NCI-H2029 (cell line): ENCODE data around the gene USP9X.
A peak's percentile ranks its signal among the peaks of the same experiment; 100 is the strongest.
"Not testable (repeated sequence)": the region's sequence is repeated elsewhere in the genome, so short reads cannot be mapped to it uniquely, and the experiment has no call there.

Experiments
- DNase-seq: peaks from one replicate; lab custom pipeline; 2025; lab: John Stamatoyannopoulos, UW

Gene USP9X

DNA sequence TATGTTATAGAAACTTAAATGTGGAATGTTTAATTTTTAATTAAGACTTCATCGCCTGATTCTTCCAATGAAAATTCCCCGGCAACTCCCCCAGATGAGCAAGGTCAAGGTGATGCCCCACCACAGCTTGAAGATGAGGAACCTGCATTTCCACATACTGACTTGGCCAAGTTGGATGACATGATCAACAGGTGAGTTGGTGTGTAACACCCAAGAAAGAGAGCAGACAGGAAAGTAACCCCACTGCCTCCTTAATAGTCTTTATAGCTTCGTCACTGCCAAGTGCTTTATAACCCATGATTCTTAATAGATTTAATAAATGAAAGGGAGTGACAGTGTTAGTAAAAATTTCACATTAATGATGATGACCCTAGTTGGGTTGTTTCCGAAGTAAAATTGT, 43.7 kb downstream of the USP9X start:
- no peak for DNase-seq

- DNase-seq, result no peak
Measured at GRCh38 chrX:41131766-41132165, 46.5 kb downstream of the USP9X start.

DNA sequence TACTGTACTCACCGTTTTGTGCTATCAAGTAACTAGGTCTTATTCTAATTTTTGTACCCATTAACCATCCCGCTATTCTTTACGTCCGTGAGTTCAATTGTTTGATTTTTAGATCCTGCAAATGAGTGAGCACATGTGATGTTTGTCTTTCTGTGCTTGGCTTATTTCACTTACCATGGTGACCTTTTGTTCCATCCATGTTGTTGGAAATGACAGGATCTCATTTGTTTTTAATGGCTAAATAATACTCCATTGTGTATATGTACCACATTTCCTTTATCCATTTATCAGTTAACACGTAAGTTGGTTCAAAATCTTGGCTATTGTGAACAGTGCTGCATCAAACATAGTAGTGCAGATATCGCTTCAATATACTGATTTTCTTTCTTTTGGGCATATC, 48.3 kb downstream of the USP9X start:
- DNase-seq, result no peak

GRCh38 chrX:41137589-41137988, 52.3 kb downstream of the USP9X start:
- DNase-seq, result no peak

DNA sequence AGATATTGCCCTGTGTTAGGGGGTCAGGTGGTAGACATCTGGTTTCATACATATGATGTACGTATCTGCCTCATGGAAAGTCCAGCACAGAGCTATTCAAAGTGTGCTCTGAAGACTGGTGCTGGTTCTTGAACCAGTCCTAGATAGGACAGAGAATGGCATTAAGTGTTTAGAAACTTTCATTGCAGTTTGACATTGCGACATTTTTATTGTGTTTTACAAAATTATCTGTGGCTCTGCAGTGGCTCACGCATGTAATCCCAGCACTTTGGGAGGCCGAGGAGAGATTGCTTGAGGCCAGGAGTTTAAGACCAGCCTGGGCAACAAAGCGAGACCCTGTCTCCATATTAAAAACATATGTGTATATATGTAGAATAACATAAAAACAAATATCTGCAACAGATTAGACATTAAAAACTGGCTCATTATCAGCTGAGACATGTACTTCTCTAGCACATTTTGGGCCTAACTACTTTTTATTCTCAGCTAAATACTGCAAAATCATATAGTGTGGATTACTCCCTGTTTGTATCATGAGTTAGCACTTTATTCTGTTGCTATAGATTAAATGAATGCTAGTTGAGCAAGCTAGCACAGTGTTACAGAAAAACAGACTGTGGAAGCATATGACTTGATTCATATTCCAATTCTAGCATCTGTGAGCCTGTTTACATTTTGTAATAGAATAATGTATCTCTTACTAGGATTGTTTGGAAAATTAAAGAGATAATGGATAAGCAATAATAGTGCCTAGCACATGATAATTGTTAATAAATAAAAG, 57.1 kb downstream of the USP9X start:
- DNase-seq, result no peak

- no peak for DNase-seq
Measured at GRCh38 chrX:41144873-41145272, 59.6 kb downstream of the USP9X start.

DNA sequence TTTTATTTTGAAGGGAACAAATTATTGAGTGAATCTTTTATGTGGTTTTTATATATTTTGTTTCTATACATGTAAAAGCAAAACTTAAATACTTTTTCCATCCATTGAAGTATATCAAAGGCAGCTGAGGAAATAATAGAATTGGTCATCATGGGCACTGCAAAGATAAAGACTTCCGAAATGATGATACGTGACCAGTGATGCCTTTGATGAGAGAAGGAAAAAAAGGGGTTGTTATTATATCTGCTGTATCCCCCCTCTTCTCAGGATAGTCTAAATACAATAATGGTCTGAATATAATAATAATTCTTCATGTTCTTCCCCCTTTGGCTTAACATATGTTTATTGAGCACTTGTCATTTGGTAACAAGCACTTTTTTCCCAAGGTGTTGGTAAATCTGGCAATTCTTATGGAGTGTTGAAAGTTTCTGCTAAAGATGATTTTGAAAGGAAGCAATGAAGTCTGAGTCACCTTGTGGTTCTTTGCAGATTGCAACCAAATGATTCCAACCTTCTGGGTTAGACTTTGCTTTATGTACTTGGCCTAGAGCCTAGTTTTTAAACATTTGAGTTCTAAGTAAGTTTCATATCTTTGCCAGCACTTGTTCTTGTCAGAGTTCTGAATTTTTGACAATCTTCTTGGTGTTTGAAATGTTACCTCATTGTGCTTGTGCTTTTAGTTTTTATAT, 60.8 kb downstream of the USP9X start:
- no peak for DNase-seq

- no peak for DNase-seq
Measured at GRCh38 chrX:41148553-41148952, 63.3 kb downstream of the USP9X start.

- no peak for DNase-seq
Measured at GRCh38 chrX:41150043-41150442, 64.8 kb downstream of the USP9X start.

GRCh38 chrX:41151726-41152125, 66.5 kb downstream of the USP9X start:
- DNase-seq, result not testable (repeated sequence)

GRCh38 chrX:41152221-41152620, 67.0 kb downstream of the USP9X start:
- no peak for DNase-seq

DNA sequence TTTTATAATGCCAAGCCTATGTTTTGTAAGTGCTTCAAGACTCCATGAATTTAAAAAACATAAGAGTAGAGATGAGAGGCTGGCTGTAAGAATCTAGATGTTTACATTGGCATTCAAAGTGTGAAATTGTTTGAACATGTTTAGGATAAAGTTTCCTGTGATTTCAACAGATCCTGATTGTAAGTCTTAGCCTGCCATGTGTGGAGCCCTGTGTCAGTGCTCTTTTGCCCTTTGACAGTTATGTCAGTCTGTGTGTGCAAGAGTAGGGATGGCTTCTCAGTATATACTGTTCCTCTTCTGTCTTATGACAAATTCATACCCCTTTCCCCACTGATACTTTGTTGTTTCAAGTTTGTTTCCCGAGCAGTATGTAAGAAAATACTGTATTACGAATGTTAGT, 68.2 kb downstream of the USP9X start:
- DNase-seq, result no peak

GRCh38 chrX:41153957-41154356, 68.7 kb downstream of the USP9X start:
- DNase-seq, result no peak

- peak; percentile 5 for DNase-seq
Measured at GRCh38 chrX:41164449-41164848, 79.2 kb downstream of the USP9X start.

GRCh38 chrX:41167888-41168287, 82.6 kb downstream of the USP9X start:
- DNase-seq, result no peak

DNA sequence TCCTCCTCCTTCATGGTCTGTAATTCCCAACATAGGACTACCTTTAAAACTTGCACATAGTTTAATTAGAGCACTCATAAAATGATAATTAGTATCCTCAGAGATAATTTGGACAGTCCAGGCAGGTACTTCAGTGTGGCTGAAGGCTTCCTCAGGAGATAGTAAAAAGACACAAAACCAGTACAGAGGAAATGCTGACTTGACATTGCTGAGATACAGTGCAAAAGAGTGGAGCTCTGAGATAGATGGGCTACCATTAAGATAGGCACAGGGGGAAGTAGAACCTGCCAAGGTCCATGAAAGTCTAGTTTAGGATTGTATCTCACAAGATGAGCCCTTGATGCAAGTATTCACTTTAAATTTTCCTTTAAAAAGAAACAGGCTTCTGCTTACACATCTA, 91.0 kb downstream of the USP9X start:
- no peak for DNase-seq

DNA sequence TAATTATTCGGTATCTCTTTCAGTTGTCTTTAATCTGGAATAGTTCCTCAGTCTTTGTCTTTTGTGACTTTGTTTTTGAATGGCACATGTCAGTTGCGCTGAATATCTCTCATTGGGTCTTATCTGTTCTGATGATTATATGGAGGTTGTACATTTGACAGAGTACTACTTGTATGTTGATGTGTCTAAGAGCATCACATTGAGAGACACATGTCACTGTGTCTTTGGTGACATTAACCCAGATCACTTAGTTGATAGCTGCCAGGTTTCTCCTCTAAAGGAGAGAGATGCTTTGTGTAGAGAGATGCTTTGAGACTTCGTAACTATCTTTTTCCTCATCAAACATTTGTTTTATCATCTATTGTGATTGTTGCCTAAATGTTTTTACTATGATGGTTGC, 92.1 kb downstream of the USP9X start:
- DNase-seq, result no peak

DNA sequence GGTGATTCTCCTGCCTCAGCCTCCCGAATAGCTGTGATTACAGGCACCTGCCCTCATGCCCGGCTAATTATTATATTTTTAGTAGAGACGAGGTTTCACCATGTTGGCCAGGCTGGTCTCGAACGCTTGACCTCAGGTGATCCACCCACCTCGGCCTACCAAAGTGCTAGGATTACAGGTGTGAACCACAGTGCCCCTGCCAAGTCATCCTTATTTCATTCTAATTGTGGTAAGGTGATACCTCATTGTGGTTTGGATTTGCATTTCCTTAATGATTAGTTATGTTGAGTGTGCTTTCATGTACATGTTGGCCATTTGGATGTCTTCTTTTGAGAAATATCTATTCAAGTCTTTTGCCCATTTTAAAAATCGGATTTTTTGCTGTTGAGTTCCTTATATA, 93.0 kb downstream of the USP9X start:
- DNase-seq, result no peak

GRCh38 chrX:41180194-41180908, 95.1 kb downstream of the USP9X start:
- peak; percentile 17 for DNase-seq

GRCh38 chrX:41184312-41184711, 99.1 kb downstream of the USP9X start:
- no peak for DNase-seq

DNA sequence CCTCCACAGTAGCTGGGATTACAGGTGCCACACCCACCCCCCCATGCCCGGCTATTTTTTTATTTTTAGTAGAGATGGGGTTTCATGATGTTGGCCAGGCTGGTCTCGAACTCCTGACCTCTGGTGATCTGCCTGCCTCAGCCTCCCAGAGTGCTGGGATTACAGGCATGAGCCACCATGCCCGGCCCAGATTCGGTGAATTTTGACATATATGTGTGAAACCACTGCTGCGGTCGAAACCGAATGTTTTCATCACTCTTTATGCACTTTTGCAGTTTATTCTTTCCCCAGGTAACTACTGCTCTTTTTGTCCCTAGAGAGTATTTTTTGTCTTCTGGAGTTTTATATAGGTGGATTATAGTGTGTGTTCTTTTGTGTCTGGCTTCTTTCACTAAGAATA, 101.7 kb downstream of the USP9X start:
- not testable (repeated sequence) for DNase-seq

GRCh38 chrX:41189156-41189555, 103.9 kb downstream of the USP9X start:
- DNase-seq, result no peak

DNA sequence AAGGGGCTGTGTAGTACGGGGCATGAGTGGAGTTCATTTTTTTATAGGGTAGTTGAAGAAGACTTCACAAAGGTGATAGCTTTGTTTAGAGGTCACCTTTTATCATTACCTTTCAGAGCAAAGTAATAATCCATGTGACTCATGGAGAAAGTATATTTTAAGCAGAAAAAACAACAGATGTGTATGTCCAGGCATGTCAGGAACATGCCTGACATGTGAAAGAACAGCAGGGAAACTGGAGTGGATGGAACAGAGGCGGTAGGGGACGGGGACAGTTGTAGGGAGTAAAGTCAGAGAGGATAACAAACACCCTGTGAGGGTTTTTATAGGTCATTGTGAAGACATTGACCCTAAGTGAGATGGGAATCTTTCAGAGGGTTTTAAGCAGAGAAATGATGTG, 107.6 kb downstream of the USP9X start:
- DNase-seq, result no peak
